ENCODE results near the gene SLCO4A1.

The SLCO4A1 gene

GRCh38 chr20:62716198-62716940, 74.1 kb downstream of the SLCO4A1 start:
- DNase-seq = no peak
- TF ChIP-seq POLR2A (IDR thresholded peaks at IDR 0.05; ENCODE audit: low read length) (no peak), GATA1 (IDR thresholded peaks at IDR 0.05; ENCODE audit: low read depth, low read length) (no peak)

- TF ChIP-seq POLR2A (IDR thresholded peaks at IDR 0.05; ENCODE audit: low read length) (no peak), GATA1 (IDR thresholded peaks at IDR 0.05; ENCODE audit: low read depth, low read length) (no peak)
- DNase-seq = no peak
These were observed 74.6 kb downstream of the SLCO4A1 start for GRCh38 chr20:62716941-62717310.

DNA sequence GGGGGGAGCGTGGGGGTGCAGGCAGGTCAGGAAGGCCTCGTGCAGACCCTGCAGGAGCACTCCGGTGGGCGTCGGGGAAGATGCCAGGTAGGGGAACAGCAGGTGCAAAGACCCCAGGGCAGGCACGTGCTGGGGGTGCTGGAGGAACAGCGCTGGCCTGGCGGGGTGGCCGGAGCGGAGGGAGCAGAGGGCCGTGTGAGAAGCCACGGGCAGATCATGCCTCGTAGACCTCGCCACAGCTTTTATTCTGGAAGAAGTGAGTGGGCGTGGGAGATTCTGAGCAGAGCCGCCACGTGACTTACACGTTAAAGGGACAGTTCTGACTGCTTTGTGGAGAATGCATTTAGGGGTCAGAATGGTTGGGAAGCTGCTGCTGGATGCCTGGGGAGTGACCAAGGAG, 75.6 kb downstream of the SLCO4A1 start:
- no peak for DNase-seq
- TF ChIP-seq POLR2A (IDR thresholded peaks at IDR 0.05; ENCODE audit: low read length) (no peak), GATA1 (IDR thresholded peaks at IDR 0.05; ENCODE audit: low read depth, low read length) (no peak)

DNA sequence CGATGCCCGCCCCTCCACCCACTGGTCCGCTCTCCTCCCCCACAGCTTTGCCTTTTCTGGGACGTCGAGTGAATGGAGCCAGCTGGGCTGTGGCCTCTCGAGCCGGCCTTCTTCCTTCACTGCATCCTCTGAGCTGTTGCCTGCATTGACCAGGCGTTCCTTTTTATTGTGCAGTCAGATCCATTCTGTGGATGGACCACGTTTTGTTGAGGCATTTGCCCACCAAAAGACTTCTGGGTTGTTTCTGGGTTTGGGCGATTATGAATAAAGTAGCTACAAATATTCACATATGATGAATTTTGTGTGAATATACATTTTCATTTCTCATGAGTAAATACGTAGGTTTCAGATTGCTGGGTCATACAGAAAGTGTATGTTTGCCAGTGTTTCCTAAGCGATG, 76.2 kb downstream of the SLCO4A1 start:
- no peak for TF ChIP-seq POLR2A (IDR thresholded peaks at IDR 0.05; ENCODE audit: low read length)
- no peak for TF ChIP-seq GATA1 (IDR thresholded peaks at IDR 0.05; ENCODE audit: low read depth, low read length)
- no peak for DNase-seq

DNA sequence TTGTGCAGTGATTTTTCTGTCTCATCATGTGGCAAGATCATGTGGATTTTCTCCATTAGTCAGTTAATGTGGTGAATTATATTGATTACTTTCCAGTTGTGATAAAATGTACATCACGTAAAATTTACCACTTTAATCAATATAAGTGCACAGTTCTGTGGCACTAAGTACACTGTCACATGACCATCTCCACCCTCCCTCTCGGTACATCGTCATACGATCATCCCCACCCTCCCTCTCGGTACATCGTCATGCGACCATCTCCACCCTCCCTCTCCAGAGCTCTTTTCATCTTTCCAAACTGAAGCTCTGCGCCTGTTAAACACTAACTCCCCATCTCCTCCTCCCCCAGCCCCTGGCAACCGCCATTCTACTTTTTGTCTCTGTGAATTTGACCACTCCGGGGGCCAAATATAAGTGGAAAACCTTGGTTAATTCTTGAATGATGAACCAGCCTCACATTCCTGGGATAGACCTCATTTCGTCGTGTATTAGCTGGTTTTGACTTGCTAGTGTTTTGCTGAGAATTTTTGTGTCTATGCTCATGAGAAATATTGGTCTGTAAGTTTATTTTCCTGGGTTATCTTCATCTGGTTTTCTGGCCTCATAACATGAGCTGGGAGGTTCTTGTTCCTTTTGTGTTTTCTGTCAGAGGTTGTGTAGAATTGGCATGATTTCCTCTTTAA, 77.1 kb downstream of the SLCO4A1 start:
- DNase-seq = no peak
- no peak for TF ChIP-seq GATA1 (IDR thresholded peaks at IDR 0.05; ENCODE audit: low read depth, low read length)
- no peak for TF ChIP-seq POLR2A (IDR thresholded peaks at IDR 0.05; ENCODE audit: low read length)
